ENCODE data around the gene NT5C3A. TPM values are rescaled to one million over a fixed set of nuclear protein-coding genes. Genes with fewer than 3 reads are reported as not detected.
"Not testable (repeated sequence)": the region's sequence is repeated elsewhere in the genome, so short reads cannot be mapped to it uniquely, and the experiment has no call there.

Gene NT5C3A
- total RNA-seq (2014; rRNA removed): 35.9 and 40.1 TPM in 2 replicates
- polyA plus RNA-seq (2012): 12.2 TPM

DNA sequence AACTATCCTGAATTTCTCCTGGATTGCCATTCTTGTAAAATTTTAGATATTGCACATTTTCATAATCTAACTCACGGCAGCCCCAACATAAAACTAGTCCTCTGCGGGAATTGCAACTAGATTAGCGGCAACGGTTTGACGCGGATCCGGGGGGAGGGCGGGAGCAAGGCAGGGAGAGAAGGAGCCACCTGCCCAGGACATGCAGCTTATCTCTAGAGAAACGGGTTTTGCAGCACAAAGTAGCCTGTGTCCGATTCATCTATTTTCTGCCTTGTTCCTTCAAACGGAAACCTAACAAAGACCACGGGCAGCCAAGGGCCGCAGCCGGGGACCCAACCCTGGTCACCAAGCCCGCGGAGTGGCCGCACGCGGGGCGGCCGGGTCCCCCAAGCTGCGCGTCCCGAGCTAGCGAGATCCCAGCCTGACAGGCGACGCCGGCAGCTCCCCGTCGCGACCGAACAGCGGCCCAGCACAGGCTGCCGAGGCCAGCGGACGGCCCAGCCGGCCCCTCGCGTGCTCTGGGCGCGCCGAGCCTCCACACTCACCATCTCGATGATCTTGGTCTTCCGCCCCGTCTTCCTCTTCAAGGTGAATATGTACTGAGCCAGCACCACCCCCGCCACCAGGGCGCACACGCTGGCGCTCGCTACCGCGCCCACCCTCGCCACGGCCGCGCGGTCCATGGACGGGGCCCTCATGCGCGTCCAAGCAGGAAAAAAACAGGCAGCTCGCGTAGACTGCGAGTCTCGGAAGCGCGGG is at the start of gene NT5C3A:
Gene NT5C3A, minus strand, starts transcription at position 754 of the 759 bp plus-strand sequence. Its CDS starts 71 bp downstream, at position 683.
- DNase-seq (ENCODE audit: low read depth): peak; percentile 44

DNA sequence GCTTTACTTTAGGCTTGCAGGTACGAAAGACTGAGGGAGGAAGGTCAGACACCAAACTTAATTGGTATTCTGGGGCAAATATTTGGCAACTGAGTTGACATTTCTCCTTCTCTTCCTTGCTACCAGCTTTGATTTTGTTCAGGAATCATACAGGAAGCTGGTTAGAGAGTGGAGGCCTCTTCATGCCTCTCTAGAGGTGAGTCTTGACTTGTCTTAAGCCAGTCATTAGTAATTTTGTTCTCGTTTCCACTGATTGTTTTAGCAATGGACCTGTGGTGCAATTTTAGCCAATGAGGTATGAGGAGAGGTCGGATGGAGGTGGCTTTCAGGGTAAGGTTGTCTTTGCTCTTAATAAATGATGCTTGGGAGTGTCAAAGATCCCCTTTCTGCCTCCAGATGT is 49.0 kb upstream of the NT5C3A start:
- no peak for DNase-seq (ENCODE audit: low read depth)

DNA sequence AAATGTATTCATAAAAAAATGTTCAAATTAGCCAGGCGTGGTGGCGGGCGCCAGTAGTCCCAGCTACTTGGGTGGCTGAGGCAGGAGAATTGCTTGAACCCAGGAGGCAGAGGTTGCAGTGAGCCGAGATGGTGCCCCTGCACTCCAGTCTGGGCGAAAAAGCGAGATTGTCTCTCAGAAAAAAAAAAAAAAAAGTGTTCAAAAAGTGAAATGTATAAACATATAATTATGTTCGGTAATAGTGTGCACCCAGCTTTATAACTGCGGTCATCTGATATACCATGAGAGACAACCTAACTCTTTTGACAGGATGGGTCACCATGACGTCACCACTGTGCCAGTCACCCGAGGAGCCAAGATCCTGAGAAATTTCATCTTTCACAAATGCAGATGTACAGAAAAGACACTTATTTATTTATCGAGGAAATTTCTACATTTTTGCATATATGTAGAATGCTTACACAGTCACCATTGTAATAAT is 47.2 kb upstream of the NT5C3A start:
- peak; percentile 55 for DNase-seq (ENCODE audit: low read depth)

DNA sequence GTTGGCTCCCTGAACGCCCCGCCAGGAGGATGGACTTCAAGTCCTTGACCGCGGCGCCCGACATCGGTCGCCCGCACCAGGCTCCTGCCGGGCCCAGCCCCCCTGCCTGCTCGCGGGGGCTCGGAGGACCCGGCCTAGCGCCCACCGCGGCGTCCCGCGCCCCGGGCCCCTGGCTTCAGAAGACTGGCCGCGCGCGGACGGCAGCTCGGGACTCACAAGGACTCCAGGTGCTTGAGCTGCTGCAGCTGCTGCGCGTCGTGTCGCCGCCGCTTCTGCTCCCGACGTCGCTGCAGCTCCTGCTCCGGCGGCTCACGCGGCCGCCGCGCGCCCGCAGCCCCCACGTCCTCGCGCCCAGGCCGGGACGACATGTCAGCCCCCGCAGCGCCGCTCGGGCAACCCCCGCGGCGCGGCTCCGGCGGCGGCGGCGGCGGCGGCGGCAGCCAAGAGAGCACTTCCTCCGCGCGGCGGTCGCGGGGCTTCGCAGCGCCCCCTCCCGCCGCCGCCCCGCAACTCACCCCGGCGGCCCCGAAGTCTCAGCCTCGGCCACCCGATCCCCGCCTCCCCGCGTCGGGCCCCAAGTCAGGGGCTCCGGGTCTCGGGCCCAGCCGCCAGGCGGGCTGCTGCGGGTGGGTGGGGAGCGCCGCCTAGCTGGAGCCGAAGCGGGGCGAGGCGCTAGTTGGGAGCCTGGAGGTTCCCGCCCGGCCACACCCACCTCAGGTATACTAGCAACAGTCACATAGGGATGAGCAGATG is 46.6 kb upstream of the NT5C3A start, which contains the start of gene RP9:
Gene RP9, minus strand, starts transcription at position 400 of the 753 bp plus-strand sequence. Its CDS starts 32 bp downstream, at position 368.
- DNase-seq (ENCODE audit: low read depth): peak; percentile 64

DNA sequence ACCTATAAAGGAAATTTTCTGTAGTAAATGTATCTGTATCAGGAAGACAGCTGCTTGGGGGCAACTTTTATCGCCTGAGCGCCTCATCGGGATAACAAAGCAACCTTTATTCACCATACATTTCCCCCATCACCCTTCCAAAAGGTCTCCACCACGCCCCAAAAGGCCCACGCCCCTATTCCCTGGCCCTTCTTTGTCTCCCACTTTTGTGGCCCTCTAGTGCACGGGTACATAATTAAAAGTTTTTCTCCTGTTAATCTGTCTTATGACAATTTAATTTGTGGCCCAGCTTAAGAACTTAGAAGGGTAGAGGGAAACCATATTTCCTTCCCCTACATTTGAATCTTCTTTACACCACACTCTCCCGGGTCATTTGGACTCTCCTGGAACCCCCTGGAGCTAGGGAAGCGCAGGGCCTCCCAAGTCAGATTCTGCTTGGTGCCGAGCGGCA is 46.0 kb upstream of the NT5C3A start:
- DNase-seq (ENCODE audit: low read depth): peak; percentile 50

DNA sequence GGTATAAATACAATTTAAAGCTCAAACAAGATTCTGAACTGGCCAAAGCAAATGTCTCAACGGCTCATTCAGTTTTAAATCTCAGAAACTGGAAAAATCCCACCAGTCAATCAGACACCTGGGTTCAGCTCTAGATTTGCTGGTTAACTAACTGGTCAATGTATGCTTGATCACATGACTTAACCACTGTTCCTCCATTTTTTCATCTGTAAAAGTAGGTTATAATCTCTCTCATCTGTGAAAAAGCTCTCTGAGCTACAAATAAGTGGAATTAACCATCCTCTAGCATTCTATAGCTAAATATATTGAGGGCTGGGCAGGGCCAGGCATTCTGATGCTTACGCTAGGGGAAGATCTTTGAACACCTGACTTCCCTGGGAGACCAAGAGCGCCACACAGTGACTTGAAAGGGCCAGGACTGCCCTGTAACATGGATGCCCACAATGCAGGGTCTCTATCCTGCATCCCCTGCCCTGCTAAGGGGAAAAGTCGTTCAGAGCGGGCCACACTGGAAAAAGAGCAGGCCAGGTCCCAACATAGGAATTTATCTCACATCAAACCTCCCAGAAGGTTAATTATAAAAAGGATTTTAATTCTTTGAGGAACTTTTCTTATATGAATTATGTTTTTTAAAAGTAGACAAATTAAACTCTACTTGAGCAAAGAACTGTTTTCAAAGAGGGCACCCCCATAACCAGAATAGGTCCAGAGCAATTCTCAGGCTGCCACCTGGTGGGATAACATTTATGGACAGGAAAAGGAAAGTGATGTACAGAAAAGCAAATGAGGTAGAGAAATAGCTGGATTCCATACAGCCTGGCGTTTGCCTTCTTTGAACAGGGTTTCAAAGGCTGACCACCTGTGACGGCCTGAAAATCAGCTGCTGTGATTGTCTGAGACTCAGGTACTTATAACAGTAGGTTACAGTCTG is 44.8 kb upstream of the NT5C3A start:
- peak; percentile 58 for DNase-seq (ENCODE audit: low read depth)

DNA sequence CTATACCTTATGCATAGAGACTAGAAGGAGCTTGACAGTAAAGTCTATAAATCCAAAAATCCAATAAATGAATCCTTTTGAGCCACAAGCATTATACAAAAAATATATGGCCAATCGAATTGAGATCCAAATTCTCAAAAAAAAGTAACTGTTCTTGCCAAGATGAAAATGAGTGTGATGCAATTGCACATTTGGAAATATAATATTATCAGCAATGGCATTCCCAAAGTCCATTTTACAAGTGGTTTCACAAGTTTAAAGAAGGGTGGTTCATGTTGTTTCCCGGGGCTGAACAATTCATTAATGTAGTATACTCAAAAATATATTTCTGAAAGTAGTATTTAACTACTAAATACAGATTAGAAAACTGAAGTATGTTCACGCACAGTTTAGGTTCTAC is 39.3 kb upstream of the NT5C3A start:
- DNase-seq (ENCODE audit: low read depth): no peak

DNA sequence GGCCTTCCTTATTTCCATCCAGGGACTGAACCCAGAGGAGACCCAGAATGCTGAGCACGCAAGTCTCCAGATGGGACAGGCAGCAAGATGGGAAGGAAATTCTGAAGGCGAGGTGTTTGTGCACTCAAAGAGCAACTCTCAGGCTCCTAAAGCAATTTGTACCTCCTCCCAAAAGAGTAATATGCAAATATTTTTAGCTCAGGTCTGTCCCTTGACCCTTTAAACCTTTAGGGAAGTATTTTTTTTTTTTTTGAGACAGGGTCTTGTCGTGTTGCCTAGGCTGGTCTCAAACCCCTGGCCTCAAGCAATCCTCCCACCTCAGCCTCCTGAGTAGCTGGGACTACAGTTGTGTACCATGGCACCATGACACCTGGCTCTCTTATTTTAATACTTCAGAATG is 38.2 kb upstream of the NT5C3A start:
- DNase-seq (ENCODE audit: low read depth): no peak

DNA sequence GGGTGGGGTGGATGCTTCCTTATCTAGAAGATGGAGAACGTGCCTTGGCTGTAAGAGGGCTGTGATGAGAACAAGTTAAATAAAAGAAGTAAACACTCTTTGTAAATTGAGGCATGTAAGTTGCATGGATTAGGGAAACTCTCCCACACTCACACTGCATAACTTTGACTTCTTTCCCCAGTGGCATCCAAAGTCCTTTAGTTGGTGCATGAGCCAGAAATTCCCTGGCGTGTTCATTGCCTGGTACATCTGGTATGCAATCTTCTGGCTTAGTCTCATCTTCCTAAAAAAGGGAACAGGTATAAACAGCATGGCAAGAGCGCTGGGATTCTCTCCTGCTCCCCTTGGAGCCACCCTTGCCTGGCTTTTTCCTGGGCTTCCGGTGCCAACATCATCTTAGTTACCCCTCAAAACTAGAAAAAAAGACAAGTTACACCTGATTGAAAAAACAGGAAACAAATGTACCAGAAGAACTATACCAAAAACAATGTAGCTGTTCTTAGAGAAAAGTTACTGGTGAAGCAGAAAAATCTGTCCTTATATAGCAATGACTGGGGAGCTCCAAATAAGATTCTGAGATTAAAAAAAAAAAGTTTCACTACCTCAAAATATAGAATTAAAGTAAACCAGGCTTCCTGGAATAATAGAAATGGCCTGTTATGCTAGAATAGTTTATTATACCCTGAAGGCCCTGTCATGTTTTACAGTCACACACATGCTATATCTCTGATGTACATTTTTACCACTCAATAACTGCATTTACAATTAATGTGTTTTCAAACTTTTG is 36.8 kb upstream of the NT5C3A start:
- no peak for DNase-seq (ENCODE audit: low read depth)

DNA sequence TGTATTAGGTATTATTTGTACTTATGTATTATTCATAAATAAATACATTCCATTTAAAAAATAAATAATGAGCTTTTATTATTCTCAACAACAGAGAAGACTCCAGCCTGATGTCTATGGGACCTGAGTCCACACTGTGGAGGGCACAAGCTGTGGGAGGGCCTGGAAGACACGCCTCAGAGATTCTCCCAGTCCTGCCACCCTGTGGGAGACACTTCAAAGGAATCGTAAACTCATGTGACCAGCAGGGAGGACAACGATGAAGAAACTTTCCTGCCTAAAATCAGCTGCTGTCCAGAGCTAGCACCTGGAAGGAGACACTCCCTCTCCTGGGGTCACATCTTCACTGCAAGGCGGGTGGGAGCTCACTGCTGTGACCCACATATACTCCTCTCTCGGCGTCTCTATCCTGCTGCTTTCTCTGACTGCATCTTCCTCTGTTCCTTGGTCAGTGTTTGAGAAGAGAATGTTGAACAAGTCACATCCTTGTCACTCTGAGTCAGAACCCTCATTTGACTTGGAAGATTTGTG is 32.2 kb upstream of the NT5C3A start:
- not testable (repeated sequence) for DNase-seq (ENCODE audit: low read depth)

DNA sequence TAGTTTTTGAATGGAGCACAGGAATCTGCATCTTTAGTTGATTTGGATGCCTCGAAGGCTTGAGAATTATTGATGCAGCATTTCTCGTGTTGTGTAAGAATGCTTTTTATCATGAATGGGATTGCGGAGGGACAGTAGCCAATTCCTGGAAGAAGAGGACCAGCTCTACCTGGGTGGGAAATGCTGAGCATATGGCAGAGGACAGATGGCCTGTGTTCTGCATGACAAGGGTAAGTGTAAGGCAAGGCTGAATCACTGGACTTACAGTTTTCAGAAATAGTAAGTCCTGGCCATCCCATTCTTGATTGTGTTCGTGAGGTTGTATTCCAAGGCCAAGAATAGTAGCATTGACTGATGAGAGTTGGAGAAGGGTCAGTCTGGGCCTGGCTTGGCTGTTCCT is 30.7 kb upstream of the NT5C3A start:
- DNase-seq (ENCODE audit: low read depth): no peak

DNA sequence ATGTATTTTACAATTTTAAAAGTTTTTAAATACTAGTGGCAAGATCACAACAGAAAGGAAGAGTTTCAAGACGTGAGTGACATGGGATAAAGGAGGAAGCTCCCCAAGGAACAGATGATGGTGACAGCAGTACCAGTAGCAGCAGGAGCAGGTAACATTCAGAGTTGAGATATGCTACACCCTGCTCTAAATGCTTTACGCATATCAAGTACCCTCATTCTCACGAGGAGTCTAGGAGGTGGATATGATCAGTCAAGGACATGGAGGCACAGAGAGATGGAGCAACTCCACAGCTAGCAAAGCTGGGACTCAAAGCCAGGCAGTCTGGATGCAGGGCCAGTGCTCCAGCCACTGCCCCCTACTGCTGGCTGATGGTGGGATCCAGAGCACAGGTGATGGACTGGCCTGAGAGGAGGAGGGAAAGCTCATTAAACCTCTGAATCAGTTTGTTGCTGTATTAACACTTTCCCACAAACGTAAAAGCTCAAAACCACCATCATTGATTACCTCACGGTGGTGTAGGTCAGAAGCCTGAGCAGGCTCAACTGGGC is 29.1 kb upstream of the NT5C3A start:
- DNase-seq (ENCODE audit: low read depth): no peak

DNA sequence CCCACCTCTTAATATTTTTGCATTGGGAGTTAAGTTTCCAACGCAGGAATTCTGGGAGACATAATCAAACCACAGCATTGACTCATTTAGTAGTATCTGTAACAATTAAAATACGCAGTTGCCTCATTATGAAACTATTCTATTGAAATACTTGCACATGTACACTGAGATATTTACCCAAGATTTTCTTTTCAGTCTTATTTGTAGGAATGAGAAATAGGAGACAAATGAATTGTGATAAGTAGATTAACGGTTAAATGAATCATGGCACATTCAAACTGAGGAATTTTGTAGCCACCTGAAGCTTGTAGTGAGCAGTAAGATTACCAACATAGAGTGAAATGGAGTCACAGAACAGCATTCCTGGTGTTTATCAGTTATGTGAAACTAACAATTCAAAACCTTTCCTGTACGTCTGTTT is 28.5 kb upstream of the NT5C3A start:
- DNase-seq (ENCODE audit: low read depth): peak; percentile 31

DNA sequence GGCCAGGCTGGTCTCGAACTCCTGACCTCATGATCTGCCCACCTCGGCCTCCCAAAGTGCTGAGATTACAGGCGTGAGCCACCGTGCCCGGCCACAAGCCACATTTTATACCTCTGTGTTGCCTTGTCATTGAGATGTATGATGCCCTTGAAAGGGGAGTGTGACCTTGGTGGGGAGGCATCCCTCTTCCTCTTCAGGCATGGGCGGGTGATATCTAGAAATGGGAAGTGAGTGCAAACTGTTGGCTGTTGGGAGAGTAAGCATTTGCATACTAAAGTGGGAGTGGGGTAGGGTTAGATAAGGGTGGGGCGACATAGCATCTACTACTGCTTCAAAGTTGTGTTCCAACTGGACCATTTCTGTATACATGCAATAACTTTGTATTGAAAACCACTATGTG is 26.6 kb upstream of the NT5C3A start:
- DNase-seq (ENCODE audit: low read depth): no peak

DNA sequence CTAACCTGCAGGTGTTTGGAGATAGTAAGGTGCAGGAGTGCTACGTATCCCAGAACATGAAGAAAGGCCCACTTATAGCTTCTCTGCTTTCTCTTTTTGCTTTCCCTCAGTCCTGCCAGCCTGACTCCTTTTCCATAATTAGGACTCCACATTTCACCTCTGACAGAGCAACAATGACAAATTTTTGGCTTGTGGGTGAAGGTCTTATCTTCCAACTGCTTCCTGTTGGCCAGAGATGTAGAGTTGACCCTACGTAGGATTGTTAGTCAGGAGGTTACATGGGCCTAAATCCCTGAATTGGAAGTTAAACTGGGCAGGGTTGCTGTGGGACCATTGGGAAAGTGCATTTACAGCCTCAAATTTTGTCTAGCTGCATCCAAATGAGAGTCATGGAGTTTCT is 25.3 kb upstream of the NT5C3A start:
- no peak for DNase-seq (ENCODE audit: low read depth)

DNA sequence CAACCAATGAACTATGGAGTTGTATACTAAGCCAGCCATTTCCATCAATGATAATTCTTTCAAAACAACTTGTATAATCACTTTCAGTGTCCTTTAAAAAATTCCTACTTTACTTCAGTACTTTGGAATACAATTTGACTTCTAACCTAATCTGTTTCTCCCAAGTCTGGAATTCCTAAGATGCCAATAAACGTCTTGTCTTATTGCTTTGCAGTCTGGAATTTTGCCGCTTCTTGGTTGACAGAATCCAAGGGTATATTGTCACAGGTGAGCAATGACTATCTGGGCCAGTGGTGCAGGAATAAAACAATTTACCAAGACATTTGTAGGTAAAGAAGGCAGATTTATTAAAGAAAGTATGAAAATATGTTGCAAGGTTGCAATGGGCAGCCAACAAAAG is 24.8 kb upstream of the NT5C3A start:
- no peak for DNase-seq (ENCODE audit: low read depth)

DNA sequence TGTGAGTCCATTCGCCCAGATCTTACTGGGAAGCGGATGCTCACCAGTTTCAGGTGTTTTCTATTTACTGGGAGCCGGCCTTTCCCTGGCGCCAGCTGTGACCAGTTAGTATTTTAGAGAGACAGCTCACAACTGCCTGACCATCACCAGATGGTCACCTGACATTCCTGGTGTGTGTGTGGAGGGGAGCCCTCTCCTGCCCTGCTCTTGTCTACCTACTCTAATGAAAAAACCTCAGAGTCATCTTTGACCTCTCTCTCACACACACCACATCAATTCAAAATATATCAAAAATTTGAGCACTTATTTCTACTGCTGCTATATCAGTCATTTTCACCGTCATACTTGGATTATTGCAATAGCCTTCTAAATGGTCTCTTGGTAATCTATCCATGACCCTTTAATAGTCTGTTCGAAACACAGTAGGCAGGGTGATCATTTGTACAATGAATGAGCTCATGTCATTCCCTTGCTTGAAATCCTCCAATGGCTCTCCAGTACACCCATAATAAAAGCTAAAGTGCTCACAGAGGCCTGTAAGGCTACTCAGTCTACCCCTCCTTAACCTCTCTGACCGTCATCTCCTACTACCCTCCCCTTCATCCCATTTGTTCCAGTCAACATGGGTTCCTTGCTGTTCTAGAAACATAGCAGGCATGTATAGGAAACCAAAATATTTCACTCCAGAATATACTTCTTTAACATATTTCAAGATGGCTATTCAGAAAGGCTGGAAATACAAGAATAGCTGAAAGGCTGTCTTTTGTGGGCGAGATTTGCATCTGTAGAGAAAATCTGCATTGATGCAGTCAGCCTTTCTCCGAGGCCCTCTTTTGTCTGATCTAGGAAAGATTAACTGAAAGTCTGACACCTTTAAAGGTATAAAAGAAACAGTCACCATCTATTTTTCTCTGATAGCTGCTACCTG is 17.5 kb upstream of the NT5C3A start:
- DNase-seq (ENCODE audit: low read depth): no peak

DNA sequence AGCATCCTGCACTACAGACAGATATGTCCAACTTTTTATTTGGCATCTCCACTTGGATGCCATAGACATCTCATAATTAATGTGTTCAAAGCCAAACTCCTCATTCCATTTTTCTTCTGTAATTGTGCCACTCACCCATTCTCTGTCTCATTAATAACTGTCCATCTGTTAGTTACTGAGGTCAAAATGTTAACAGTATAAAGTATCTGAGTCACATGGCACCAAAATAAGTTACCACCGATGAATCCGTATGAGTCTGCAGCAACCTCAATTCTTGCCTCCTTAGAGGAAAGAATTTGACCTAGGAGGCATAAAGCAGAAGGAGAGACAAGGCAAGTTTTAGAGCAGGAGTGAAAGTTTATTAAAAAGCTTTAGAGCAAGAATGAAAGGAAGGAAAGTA is 16.5 kb upstream of the NT5C3A start:
- DNase-seq (ENCODE audit: low read depth): no peak

DNA sequence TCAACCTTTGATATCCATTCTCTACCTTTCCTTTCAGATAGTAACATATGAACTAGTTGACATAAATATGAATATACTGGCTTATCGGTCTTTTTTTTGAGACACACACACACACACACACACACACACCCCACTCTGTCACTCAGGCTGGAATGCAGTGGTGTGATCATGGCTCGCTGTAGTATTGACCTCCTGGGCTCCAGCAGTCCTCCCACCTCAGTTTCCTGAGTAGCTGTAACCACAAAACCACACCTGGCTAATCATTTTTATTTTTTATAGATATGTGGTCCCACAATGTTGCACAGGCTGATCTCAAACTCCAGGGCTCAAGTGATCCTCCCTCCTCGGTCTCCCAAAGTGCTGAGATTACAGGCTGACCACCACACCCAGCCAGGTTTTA is 14.2 kb upstream of the NT5C3A start:
- DNase-seq (ENCODE audit: low read depth): no peak
